T-helper 22 cell (primary cell): ENCODE data around the gene CRAT.

ENCODE experiments used
- DNase-seq: peaks from one replicate; pipeline ENCODE4 v3.0.0-alpha.2; 2020; ENCODE audit warnings: low read depth

CRAT gene

DNA sequence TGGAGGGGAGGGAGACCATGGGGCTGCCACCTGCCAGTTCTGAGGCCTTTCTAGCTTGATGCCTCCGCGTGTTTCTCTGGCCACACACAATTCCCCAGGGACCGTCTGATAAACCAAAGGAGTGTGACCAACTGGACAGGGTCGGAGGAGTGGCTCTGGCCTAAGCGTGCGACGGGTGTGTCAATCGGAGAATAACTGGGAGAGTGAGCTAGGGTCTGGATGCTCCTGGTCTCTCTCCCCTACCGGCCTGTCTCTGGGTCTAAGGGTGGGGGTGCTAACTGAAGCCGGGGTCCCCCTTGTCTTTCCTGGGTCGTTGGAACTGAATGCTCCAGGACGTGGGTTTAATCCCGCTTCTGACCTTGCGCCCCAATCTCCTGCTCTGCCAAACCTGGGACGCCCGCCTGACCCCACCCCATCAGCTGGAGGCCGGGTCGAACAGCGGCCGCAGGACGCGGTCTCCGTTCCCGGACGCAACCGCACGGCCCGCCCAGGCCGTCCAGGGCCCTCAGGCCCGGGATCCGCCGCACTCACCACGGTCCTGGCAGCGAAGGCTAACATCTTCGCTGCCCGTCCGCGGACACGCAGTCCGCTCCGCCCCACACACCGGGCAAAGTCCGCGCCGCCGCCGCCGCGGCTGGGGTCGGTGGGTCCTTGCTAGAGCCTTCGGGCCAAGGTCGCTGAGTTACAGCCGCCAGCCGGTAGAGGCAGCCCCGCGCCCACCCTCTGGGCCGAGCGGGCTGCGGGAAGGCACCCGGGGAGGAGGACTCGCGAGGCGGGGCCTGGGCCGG is 447 bp downstream of the CRAT start:
- DNase-seq, result no peak

- no peak for DNase-seq
These were observed 1.1 kb downstream of the CRAT start for GRCh38 chr9:129109537-129109903.

DNA sequence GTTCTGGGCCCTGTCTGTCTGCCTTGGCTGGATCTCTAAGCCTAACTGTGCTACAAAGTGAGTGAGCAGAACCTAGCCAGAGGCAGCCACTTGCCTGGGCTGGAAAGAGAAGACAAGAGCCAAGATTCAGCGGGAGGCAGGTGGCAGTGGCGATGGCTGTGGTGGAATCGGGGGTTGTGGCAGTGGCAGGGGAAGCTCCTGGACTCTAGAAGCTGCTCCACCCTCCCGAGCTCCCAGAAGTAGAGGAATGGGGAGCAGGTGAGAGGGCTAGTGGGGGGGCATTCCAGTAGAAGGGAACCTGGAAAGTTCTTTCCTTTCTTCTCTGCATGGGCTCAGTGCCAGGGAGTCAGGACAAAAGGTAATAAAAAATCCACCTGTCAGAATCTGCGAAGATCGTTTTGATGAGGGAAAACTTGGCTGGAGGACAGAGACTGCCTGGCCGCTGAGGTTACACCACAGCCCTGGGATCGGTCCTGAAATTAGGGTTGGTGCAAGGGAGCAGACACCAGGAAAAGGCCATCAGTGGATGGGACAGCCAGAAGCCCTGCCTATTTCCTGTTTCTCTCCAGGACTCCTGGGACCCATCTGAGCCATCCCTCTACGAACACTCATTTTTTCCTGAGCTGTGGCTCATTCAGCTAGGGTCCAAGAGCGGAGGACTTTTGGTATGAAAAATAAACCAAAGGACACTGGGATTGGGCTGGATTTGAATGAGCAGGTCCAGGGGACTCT is 1.6 kb downstream of the CRAT start:
- no peak for DNase-seq

DNA sequence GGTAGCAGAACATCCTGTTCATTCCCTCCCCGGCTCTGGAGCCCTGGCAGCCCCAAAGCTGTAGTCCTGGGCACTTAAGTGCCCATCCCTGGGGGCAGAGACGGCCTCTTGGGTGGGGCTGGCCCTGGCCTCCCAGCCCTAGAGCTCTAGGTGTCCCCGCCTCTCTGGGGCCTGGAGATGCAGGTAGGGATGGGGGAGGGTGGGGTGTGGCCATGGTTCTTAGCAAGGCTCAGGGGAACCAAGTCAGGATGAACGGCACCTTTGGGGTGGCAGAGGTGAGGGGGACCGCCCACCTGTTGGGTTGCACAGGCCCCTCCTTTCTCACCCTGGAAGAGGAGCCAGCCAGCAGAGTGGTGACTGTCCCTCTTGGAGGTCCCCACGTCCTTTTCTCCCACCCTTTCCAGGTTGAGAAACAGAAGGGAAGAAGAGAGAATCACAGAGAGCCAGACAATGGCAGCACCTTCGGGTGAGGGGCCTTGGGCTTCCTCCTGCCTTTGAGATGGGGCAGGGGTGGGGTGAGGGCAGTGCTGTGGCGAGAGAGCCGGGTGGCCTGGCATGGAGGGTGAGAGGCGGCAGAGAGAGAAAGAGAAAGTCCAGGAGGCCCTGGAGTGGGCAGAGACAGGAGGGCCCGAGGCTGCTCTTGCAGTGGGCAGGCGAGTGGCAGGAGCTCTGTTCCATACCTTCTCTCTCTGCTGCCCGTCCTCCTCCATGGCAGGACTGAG is 2.3 kb downstream of the CRAT start:
- no peak for DNase-seq

DNA sequence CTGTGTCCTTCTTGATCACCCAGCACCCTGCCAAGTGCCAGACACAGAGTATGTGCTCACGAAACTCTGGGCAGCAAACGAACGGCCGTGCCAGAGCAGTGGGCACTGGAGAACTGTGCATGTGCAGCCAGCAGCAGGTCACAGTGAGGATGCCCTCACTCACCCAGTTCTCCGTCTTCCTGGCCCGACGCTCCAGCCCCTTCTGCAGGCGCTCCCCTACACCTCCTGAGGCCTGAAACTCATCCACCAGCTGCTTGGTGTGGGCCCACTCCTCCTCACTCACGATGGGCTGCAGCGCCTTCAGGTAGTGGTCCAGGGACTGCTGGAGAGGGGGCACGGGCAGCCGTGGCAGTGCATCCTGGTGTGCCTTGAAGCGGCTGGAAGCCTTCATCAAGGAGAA is 2.9 kb downstream of the CRAT start:
- DNase-seq, result no peak

- DNase-seq, result no peak
These were observed 4.5 kb downstream of the CRAT start for GRCh38 chr9:129105857-129106694.

DNA sequence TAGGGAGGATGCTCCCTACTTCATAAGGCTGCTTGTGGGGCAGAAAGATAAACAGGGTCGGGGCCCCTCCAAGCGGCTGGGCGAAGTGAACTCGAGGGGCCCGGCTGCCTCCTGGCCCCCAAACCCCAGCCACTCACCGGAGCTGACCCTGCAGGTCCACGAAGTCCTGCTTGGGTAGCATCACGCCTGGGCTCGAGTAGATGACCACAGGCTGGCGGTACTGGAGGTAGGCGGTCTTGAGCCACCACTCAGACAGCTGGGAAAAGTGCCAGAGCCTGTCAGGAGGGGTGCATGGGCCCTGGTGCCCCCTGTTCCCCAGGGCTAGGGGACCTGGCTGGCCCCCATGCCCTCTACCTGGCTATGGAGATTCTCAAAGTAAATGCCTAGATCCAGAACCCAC is 6.5 kb downstream of the CRAT start:
- no peak for DNase-seq

DNA sequence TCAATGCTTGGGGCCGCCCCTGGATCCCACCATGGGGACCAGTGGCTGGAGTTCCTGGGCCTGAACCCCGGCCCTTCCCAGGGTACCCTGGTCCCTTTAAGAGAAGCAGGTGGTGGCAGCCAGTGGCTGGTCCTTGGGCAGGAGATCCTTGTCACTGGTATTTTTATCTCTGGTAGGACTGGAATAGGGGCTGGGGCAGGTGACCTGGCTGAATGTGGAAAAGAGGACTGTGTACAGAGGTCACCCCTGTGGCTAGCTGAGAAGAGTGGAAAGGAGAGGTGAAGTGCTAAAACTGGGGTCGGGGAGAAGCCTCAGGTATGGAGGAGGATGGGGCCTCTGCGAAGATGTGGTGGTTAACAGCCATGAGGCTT is 7.0 kb downstream of the CRAT start:
- DNase-seq, result no peak

DNA sequence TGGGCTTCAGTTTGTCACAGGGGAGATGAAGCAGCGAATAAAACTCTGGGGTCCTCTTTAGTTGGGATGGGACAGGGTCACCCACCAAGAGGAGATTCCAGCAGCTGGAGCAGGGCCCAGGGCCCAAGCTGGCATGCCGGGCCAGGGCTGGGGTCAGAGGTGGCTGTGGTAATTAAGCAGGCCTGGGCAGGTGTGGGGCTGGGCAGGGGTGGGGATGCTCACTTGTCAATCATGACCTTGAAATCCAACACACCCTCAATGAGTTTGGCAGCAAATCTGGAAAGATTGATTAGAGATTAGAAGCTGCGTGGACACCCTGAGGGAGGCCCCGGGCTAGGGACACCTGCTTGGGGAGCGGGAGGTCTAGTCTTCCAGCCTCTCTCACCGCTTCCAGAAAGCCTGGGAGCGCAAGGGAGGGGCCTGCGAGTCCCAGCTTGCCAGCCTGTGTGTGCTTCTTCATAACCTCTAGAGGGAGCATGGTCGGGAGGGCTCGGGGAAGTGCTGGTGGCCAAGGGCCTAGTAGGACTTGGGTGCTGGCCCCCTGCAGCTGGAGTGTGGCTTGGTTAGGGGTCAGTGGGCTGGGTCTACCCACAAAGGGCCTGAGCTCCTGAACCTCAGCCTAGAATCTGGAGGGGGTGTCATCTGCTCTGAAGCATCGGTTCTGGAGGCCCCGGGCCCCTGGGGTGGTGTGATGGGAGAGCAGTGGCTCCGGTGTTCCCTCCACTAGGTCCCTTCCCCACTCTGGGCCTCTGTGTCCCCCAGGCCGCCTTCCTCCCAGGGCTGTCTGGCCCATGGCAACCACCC is 7.6 kb downstream of the CRAT start:
- DNase-seq, result no peak

- no peak for DNase-seq
These were observed 8.5 kb downstream of the CRAT start for GRCh38 chr9:129102095-129102525.

GRCh38 chr9:129101279-129101678 is 9.3 kb downstream of the CRAT start:
- DNase-seq, result no peak

DNA sequence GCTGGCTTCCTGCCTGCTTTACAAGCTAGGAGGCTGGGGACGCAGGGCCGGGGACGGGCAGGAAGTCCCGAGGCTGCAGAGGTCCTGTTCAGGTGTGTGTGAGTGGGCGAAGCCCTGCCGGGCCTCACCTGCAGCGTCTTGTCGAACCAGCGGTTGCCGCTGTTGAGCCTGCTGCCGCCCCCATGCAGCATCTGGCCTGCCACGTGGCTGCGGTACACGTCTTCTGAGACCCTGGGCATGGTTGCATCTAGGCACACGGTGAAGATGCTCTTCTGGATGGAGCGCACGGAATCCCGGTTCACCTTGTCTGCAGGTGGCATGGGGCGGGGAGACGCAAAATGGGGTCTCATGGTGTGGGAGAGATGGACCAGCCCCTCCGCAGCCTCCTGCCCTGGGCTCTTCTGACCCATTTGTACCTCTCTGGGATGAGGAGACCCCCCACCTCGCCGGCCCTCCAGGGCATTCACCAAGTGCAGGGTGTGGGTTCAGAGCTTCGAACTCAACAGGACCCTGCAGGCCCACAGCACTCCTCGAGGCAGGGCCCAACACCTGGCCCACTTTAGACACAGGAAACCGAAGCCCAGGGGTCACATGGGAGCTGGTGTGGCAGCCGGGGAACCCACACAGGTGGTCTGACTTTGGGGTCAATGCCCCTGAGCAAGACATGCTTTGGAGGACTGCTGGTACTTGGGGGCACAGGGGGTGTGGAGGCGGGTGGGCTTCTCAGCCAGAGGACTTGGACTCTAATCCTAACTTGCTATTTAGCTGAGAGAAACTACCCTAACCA is 10.0 kb downstream of the CRAT start:
- no peak for DNase-seq

GRCh38 chr9:129098328-129098727 is 12.3 kb downstream of the CRAT start:
- no peak for DNase-seq

DNA sequence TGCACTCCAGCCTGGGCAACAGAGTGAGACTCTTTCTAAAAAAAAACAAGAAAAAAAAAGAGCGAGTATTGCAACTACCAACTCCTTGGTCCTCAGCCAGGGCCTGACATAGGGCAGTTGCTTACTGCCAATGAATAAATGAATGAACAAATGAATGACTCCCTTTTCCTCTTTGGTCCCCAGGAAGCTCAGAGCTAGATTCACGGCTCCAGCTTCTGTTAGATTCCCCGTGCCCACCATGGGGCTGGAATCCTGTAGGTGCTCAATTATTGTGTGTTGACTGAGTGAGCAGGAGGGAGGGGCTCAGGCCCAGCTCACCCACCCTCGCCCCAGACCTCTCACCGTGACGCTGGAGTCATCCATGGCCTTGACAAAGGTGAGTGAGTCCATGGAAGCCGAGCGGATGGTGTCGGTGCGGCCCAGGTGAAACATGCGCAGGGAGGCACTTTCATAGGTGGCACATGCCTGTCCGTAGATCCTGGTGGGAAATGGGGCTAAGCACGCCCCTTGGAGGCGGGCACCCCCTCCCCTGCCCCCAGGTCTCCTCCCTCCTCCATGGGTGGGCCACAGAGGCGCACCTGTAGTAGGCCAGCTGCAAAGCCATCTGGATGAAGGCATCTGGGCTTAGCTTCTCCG is 12.8 kb downstream of the CRAT start:
- no peak for DNase-seq

GRCh38 chr9:129095908-129096307 is 14.7 kb downstream of the CRAT start:
- DNase-seq, result no peak

- DNase-seq, result no peak
These were observed 15.4 kb downstream of the CRAT start for GRCh38 chr9:129095170-129095667.

GRCh38 chr9:129094387-129095169 is 16.0 kb downstream of the CRAT start:
- DNase-seq, result no peak

GRCh38 chr9:129093602-129094386 is 16.8 kb downstream of the CRAT start:
- DNase-seq, result no peak
